GM23338 (cell line): ENCODE data around the gene SNUPN. TPM values are rescaled to one million over a fixed set of nuclear protein-coding genes. Genes with fewer than 3 reads are reported as not detected.

Source experiments
- ATAC-seq: fragments of 200-7000 bp; cut with Tn5 transposase; 3 replicates; pipeline ENCODE4 v1.9.1; 2020
- DNase-seq: peaks from one replicate; pipeline ENCODE4 v3.0.0-alpha.2; 2015; ENCODE audit warnings: low spot score
- H2AFZ ChIP-seq: fragments of 200-600 bp; sonication (generic); 2 replicates; pipeline ENCODE4 v1.8.0; 2016; ENCODE audit warnings: antibody characterized with exemption, mild to moderate bottlenecking, moderate library complexity
- H3F3A ChIP-seq: fragments of 200-600 bp; sonication (generic); replicated peaks from 2 replicates; pipeline ENCODE4 v1.8.0; 2017; ENCODE audit warnings: antibody characterized with exemption, mixed run types, low read depth
- H3K27ac ChIP-seq: fragments of 200-600 bp; sonication (generic); 2 replicates; pipeline ENCODE4 v1.6.1; 2016; ENCODE audit warnings: low read depth
- H3K27me3 ChIP-seq: fragments of 200-600 bp; sonication (generic); 2 replicates; pipeline ENCODE4 v1.8.0; 2016; ENCODE audit warnings: mild to moderate bottlenecking, mixed run types, moderate library complexity; ENCODE audit not compliant: insufficient read depth
- H3K36me3 ChIP-seq: fragments of 200-600 bp; sonication (generic); 2 replicates; pipeline ENCODE4 v1.8.0; 2016; ENCODE audit warnings: mild to moderate bottlenecking; ENCODE audit not compliant: insufficient read depth
- H3K4me1 ChIP-seq: fragments of 200-600 bp; sonication (generic); 2 replicates; pipeline ENCODE4 v1.8.0; 2016; ENCODE audit warnings: mild to moderate bottlenecking, moderate library complexity; ENCODE audit not compliant: insufficient read depth
- H3K4me2 ChIP-seq: fragments of 200-600 bp; sonication (generic); 2 replicates; pipeline ENCODE4 v1.7.1; 2017; ENCODE audit warnings: mixed run types
- H3K4me3 ChIP-seq: fragments of 200-600 bp; sonication (generic); 2 replicates; pipeline ENCODE4 v1.6.1; 2016; ENCODE audit warnings: mixed run types
- H3K79me2 ChIP-seq: fragments of 200-600 bp; sonication (generic); replicated peaks from 2 replicates; pipeline ENCODE4 v1.8.0; 2017; ENCODE audit warnings: mild to moderate bottlenecking; ENCODE audit not compliant: insufficient read depth
- H3K9me2 ChIP-seq: fragments of 200-600 bp; sonication (generic); 2 replicates; pipeline ENCODE4 v1.8.0; 2017; ENCODE audit not compliant: insufficient read depth
- H4K20me1 ChIP-seq: fragments of 200-600 bp; sonication (generic); replicated peaks from 2 replicates; pipeline ENCODE4 v1.8.0; 2017; ENCODE audit warnings: mild to moderate bottlenecking; ENCODE audit not compliant: insufficient read depth
- H3K27ac Mint-ChIP-seq: 2 replicates; pipeline ENCODE4 v1.8.0; 2020; ENCODE audit warnings: inconsistent platforms, mild to moderate bottlenecking, moderate library complexity, mixed read lengths
- H3K27me3 Mint-ChIP-seq: 3 replicates; pipeline ENCODE4 v1.8.0; 2022; ENCODE audit warnings: low read depth, mild to moderate bottlenecking, moderate library complexity, mixed read lengths, inconsistent platforms; ENCODE audit not compliant: insufficient read depth, poor library complexity
- H3K36me3 Mint-ChIP-seq: 3 replicates; pipeline ENCODE4 v1.8.0; 2021; ENCODE audit warnings: low read depth, mild to moderate bottlenecking, inconsistent platforms, moderate library complexity, mixed read lengths
- H3K4me1 Mint-ChIP-seq: 3 replicates; pipeline ENCODE4 v1.8.0; 2020; ENCODE audit warnings: mild to moderate bottlenecking, inconsistent platforms, mixed read lengths
- H3K4me3 Mint-ChIP-seq: 3 replicates; pipeline ENCODE4 v1.8.0; 2021; ENCODE audit warnings: moderate library complexity, mild to moderate bottlenecking, inconsistent platforms, mixed read lengths
- H3K9me3 Mint-ChIP-seq: 3 replicates; pipeline ENCODE4 v1.8.0; 2020; ENCODE audit warnings: moderate library complexity, mild to moderate bottlenecking, inconsistent platforms, mixed read lengths
- CREB1 ChIP-seq: fragments of 250-450 bp; sonication (Bioruptor Pico); IDR thresholded peaks from 2 replicates; pipeline ENCODE4 v1.5.0; 2020; ENCODE audit warnings: low read depth, mild to moderate bottlenecking, moderate library complexity
- CTCF ChIP-seq, 2 experiments: fragments of 200-600 bp in 1 of 2; sonication (generic) in 1 of 2; conservative IDR thresholded peaks; 2 replicates each; pipeline versions ENCODE4 v1.5.1 to v1.6.1; 2016 to 2017; ENCODE audit warnings: antibody characterized with exemption in 2 of 2, low read depth in 2 of 2, mild to moderate bottlenecking in 2 of 2, moderate library complexity in 1 of 2
- ETS1 ChIP-seq: IDR thresholded peaks from 2 replicates; pipeline ENCODE4 v1.6.1; 2016; ENCODE audit warnings: antibody characterized with exemption
- POLR2AphosphoS5 ChIP-seq: IDR thresholded peaks from 2 replicates; pipeline ENCODE4 v1.6.1; 2016; ENCODE audit warnings: antibody characterized with exemption, low read depth
- REST ChIP-seq: IDR thresholded peaks from one replicate; pipeline ENCODE4 v1.6.1; 2018; ENCODE audit warnings: antibody characterized with exemption; ENCODE audit not compliant: unreplicated experiment
- ZNF331 ChIP-seq: fragments of 250-450 bp; sonication (Bioruptor Pico); IDR thresholded peaks from 2 replicates; pipeline ENCODE4 v1.5.0; 2020; ENCODE audit warnings: low read depth, mild to moderate bottlenecking, moderate library complexity
- polyA plus RNA-seq: library from polyadenylated mRNA; unstranded; fragments of >200 nt; fragmentation: Nextera tagmentation; extraction: Ambion mirVana; gene quantifications from 2 replicates; pipeline ENCODE4 v1.2.1, GENCODE V29; 2016
- total RNA-seq: library from RNA; depleted of rRNA; stranded (reverse); fragments of >200 nt; shearing (Covaris generic); gene quantifications from 2 replicates; pipeline ENCODE4 v1.2.3, GENCODE V29; 2014

Gene SNUPN
- total and polyA plus RNA-seq, 2 experiments from 2014 or later: 20.5 to 27.7 TPM

GRCh38 chr15:75639709-75640482 is 14.4 kb upstream of the SNUPN start, which contains the start of gene IMP3:
Gene IMP3, minus strand, starts transcription at chr15:75640224. Its CDS starts 56 bp downstream, at chr15:75640168.
- Histone ChIP-seq H2AFZ (peak within 1 kb of the TSS; percentile 7; the same call in 1 of the 2 replicates), H3K79me2 (peaks cover 41% of the 10 kb centered on the region), H3K4me3 (peak within 1 kb of the TSS; percentile 89), H3K9me2 (no peaks in the 10 kb centered on the region), H4K20me1 (peaks cover 26% of the 10 kb centered on the region), H3K27ac (peak within 1 kb of the TSS; percentile 98), H3F3A (peaks cover 34% of the 10 kb centered on the region), H3K27me3 (no peaks in the 10 kb centered on the region; the same call in 1 of the 2 replicates), H3K36me3 (no peaks in the 10 kb centered on the region), H3K4me1 (peaks cover 24% of the 10 kb centered on the region), H3K4me2 (peak within 1 kb of the TSS; percentile 89)
- DNase-seq (peak; percentile 100), ATAC-seq (peak; percentile 93)
- H3K36me3 Mint-ChIP-seq: peaks cover 14% of the 10 kb centered on the region
- TF ChIP-seq CTCF (conservative IDR thresholded peaks at IDR 0.05; ENCODE audit: low read depth in 2 of 2): no peak
- TF ChIP-seq REST: peak; percentile 26
- TF ChIP-seq ETS1: peak; percentile 58
- peak; percentile 20; the same call in 1 of the 2 replicates for TF ChIP-seq CREB1 (CRISPR knock-in tag)
- peak; percentile 99 for TF ChIP-seq POLR2AphosphoS5
- peaks cover 13% of the 10 kb centered on the region for H3K27me3 Mint-ChIP-seq
- H3K27ac Mint-ChIP-seq: peak within 1 kb of the TSS; percentile 98
- peak within 1 kb of the TSS; percentile 90 for H3K4me3 Mint-ChIP-seq
- H3K9me3 Mint-ChIP-seq: no peaks in the 10 kb centered on the region; the same call in 1 of the 3 replicates
- peaks cover 31% of the 10 kb centered on the region for H3K4me1 Mint-ChIP-seq

GRCh38 chr15:75639191-75639708 is 13.7 kb upstream of the SNUPN start:
- Histone ChIP-seq H3K36me3 (no peaks in the 10 kb centered on the region), H3K79me2 (peaks cover 41% of the 10 kb centered on the region), H3K27ac (peak overlapping the region; percentile 93), H2AFZ (no peak overlapping the region), H4K20me1 (peaks cover 26% of the 10 kb centered on the region), H3K9me2 (no peaks in the 10 kb centered on the region), H3F3A (peaks cover 37% of the 10 kb centered on the region), H3K27me3 (no peaks in the 10 kb centered on the region), H3K4me2 (peak overlapping the region; percentile 89), H3K4me1 (peaks cover 24% of the 10 kb centered on the region), H3K4me3 (peak overlapping the region; percentile 89)
- H3K9me3 Mint-ChIP-seq: no peaks in the 10 kb centered on the region; the same call in 1 of the 3 replicates
- DNase-seq (peak; percentile 32), ATAC-seq (peak; percentile 2)
- TF ChIP-seq ZNF331 (CRISPR knock-in tag): no peak
- peaks cover 10% of the 10 kb centered on the region for H3K27me3 Mint-ChIP-seq
- peak overlapping the region; percentile 98 for H3K27ac Mint-ChIP-seq
- peak overlapping the region; percentile 90 for H3K4me3 Mint-ChIP-seq
- H3K36me3 Mint-ChIP-seq: peaks cover 14% of the 10 kb centered on the region
- peaks cover 33% of the 10 kb centered on the region for H3K4me1 Mint-ChIP-seq
